Gastrocnemius medialis (tissue), 4 donors: ENCODE results near the gene FICD.
A peak's percentile ranks its signal among the peaks of the same experiment; 100 is the strongest.

Experiments
- POLR2A ChIP-seq, 2 donors: fragments of 450-650 bp; IDR thresholded peaks; one replicate each; pipeline ENCODE4 v1.6.1; 2017; ENCODE audit warnings: antibody characterized with exemption in 2 of 2, mild to moderate bottlenecking in 2 of 2, moderate library complexity in 2 of 2
- TF ChIP-seq, protein P1 (sequence below), 5 experiments: fragments of 450-650 bp in 3 of 5; fragments of 200-600 bp in 2 of 5; sonication (generic) in 2 of 5; IDR thresholded peaks in 4 of 5; conservative IDR thresholded peaks in 1 of 5; 1 replicate in 4 of 5; 2 replicates in 1 of 5; pipeline ENCODE4 v1.5.1; 2016 to 2019; ENCODE audit warnings: antibody characterized with exemption in 5 of 5, mild to moderate bottlenecking in 3 of 5, moderate library complexity in 3 of 5

GRCh38 chr12:108511633-108512540, 3.2 kb upstream of the FICD start:
- TF ChIP-seq, protein P1, sequence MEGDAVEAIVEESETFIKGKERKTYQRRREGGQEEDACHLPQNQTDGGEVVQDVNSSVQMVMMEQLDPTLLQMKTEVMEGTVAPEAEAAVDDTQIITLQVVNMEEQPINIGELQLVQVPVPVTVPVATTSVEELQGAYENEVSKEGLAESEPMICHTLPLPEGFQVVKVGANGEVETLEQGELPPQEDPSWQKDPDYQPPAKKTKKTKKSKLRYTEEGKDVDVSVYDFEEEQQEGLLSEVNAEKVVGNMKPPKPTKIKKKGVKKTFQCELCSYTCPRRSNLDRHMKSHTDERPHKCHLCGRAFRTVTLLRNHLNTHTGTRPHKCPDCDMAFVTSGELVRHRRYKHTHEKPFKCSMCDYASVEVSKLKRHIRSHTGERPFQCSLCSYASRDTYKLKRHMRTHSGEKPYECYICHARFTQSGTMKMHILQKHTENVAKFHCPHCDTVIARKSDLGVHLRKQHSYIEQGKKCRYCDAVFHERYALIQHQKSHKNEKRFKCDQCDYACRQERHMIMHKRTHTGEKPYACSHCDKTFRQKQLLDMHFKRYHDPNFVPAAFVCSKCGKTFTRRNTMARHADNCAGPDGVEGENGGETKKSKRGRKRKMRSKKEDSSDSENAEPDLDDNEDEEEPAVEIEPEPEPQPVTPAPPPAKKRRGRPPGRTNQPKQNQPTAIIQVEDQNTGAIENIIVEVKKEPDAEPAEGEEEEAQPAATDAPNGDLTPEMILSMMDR (IDR thresholded peaks at IDR 0.05 in 4 of 5, conservative IDR thresholded peaks at IDR 0.05 in 1 of 5), result peak; percentile 75 to 89 (median 82)
- no peak for TF ChIP-seq POLR2A (IDR thresholded peaks at IDR 0.05)
